Right lobe of liver (tissue), 4 donors: Measurements from ENCODE around the gene C12orf60.

Experiments
- CTCF ChIP-seq, 4 donors: fragments of 200-600 bp in 3 of 4; fragments of 450-650 bp in 1 of 4; IDR thresholded peaks; one replicate each; pipeline versions ENCODE4 v1.5.1 to v1.8.0; 2016 to 2022; ENCODE audit warnings: antibody characterized with exemption in 4 of 4, mild to moderate bottlenecking in 2 of 4
- POLR2A ChIP-seq: fragments of 450-650 bp; IDR thresholded peaks from one replicate; pipeline ENCODE4 v1.6.1; 2017; ENCODE audit warnings: antibody characterized with exemption, mild to moderate bottlenecking
- donor health status: DM: no; HTN: no; CAD: no.
- donor health status: DM: no; HTN: no; CAD: no.
- donor health status: DM: no; HTN: yes; CAD: no.

GRCh38 chr12:14846876-14847580 lies 43.6 kb downstream of the C12orf60 start:
- no peak for TF ChIP-seq CTCF (IDR thresholded peaks at IDR 0.05)
- TF ChIP-seq POLR2A: no peak
